UCSD-AML1 (cell line): Measurements from ENCODE around the gene OR2B3.
"Not testable (repeated sequence)": the region's sequence is repeated elsewhere in the genome, so short reads cannot be mapped to it uniquely, and the experiment has no call there.

Experiments used
- DNase-seq: peaks from one replicate; lab custom pipeline; 2025; ENCODE audit not compliant: unreplicated experiment; lab: John Stamatoyannopoulos, UW

The OR2B3 gene, protein sequence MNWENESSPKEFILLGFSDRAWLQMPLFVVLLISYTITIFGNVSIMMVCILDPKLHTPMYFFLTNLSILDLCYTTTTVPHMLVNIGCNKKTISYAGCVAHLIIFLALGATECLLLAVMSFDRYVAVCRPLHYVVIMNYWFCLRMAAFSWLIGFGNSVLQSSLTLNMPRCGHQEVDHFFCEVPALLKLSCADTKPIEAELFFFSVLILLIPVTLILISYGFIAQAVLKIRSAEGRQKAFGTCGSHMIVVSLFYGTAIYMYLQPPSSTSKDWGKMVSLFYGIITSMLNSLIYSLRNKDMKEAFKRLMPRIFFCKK

DNA sequence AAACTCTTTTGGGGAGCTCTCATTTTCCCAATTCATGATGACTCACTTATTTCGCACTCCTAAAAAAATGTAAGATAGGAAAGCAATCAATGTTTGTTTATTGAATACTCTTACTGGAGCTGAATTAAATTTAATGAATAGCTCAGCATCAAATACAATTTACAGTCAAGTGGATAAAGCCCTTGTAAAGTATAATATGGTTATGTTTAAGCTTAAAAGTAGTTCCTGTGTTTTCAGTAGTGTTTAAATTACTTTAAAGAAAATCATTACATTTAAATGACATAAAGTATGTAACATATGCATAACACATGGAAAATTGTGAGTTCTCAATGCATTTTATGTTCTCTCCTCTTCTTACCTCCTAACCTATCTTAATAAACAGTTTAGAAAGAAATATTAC, at the start of gene OR2B3:
TSS of gene OR2B3 (minus strand) at position 101 of the 400 bp plus-strand sequence. CDS start at position 36, 65 bp downstream.
- DNase-seq, result no peak

DNA sequence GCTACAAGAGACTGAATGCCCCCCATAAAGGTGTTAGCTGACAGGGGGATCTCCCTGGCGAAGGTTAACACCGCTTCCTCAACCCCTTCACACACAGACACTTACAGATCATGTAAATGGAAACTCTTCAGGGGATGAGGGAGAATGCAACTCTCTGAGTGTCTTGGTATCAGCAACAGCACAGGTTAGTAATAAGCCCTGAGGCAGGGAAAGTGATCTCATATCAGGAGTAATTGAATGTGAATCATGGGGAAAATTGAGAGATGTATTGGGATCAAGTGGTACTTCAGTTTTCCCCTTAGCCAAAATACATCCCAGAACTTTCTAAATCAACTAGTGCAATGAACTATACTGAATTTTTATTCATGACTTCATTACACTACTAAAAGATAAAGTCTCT, 44.6 kb upstream of the OR2B3 start:
- no peak for DNase-seq

- no peak for DNase-seq
Measured at GRCh38 chr6:29130644-29131043, 43.5 kb upstream of the OR2B3 start.

DNA sequence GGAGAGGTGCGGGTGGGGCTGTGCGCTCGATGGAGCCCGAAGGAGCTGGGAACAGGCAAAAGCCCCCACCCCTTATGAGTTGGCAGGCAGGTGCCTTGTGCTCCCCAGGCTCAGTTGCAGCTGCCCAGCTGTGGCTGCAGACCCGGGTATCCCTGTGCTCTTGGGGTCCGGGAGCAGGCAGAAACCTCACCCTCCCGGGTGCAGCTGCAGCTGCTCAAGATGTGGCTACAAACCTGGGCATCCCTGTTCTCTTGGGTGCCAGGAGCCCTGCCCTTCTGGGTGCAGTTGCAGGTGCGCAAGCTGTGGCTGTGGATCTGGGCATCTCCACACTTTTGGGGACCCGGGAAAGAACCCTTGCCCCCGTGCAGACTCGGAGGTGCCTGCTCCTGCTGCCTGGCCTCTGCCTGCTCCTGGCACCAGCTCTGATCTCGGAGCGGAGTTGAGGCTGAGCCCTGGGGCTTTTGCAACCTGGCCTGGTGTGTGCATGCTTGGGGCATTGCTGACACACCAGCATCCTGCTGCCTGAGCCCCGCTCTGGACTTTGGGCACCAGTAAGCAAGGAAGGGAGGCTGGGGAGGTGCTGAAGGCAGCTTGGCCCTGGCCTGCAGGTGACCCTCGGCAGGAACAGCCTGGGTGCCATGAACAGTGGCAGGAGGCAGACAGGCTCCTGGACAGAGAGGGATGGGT, 42.4 kb upstream of the OR2B3 start:
- no peak for DNase-seq

- DNase-seq, result not testable (repeated sequence)
Measured at GRCh38 chr6:29114964-29115363, 27.9 kb upstream of the OR2B3 start.

- DNase-seq, result no peak
Measured at GRCh38 chr6:29112135-29112534, 25.0 kb upstream of the OR2B3 start.

GRCh38 chr6:29107758-29108157, 20.6 kb upstream of the OR2B3 start, which contains the start of gene OR2J3:
TSS of gene OR2J3 (plus strand) at chr6:29108058. CDS start at chr6:29111891, 3,833 bp downstream.
- no peak for DNase-seq

- DNase-seq, result no peak
Measured at GRCh38 chr6:29099190-29099589, 12.1 kb upstream of the OR2B3 start, which contains the start of gene OR2J1. TSS of gene OR2J1 (plus strand) at chr6:29099490. CDS start at chr6:29100943, 1,453 bp downstream.

DNA sequence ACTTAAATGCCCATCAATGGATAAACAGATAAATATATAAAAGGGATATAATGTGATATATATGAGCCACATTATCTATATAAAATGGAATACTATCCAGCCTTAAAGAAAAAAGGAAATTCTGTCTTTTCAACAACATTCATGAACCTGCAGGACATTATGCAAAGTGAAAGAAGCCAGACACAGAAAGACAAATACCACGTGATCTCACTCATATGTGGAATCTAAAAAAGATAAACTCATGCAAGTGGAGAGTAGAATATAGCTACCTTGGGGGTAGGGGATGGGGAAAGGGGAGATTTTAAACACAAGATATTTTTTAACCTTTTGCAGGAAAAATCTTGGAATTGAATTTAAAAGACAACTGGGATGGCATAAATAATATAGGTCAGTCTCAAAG, 10.7 kb upstream of the OR2B3 start:
- no peak for DNase-seq

DNA sequence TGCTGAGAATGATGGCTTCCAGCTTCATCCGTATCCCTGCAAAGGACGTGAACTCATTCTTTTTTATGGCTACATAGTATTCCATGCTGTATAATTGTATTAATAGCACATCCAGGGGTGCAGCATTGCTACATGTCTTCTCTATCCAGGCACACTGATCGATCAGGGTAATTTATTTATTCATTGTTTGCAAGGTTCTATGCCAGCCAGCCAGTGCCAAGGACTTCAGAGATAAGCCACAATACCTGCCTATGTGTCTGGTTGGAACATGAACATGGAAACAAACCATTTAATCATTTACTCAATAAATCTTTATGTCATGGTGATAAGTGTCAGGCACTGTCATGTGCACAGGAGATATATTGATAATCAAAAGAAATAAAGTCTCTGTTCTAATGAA, 5.8 kb upstream of the OR2B3 start:
- DNase-seq, result no peak

- DNase-seq, result no peak
Measured at GRCh38 chr6:29082457-29082856, 4.7 kb downstream of the OR2B3 start.

DNA sequence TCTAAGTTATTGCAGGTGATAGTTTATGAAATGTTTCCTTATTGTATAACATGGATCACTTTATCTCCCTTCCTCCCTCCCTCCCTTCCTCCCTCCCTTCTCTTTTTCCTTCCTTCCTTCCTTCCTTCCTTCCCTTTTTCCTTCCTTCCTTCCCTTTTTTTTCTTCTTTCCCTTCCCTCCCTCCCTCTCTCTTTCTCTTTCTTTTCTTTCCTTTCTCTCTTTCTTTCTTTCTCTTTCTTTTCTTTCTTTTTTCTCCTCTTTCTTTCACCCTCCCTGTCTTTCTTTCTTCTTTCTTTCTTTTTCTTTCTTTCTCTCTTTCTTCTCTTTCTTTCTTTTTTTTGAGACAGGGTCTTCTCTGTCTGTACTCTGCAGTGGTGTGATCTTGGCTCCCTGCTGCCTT, 5.8 kb downstream of the OR2B3 start:
- no peak for DNase-seq

GRCh38 chr6:29079203-29079602, 7.9 kb downstream of the OR2B3 start:
- no peak for DNase-seq

- peak; percentile 10 for DNase-seq
Measured at GRCh38 chr6:29071831-29072723, 15.0 kb downstream of the OR2B3 start.

GRCh38 chr6:29051680-29052079, 35.4 kb downstream of the OR2B3 start:
- no peak for DNase-seq

DNA sequence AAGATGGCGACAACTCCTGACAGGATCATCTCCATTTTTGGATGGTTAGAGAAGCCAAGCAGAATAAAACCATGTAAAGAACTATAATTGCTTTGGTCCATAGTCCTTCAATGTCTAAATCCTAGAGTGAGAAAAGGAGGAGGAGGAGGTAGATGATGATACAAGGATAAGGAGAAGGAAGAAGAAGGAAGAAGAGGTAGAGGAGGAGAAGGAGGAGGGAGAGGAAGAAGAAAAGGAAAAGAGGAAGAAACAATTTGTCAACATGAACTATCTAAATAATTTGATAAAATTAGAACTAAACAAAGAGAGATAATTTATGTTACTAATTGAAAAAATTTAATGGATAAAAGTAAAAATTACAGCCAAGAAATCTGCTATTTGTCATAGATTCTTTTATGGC, 42.0 kb downstream of the OR2B3 start, which contains the start of gene OR2W1:
TSS of gene OR2W1 (minus strand) at position 101 of the 400 bp plus-strand sequence. CDS start at position 101, 0 bp downstream.
- no peak for DNase-seq
